ENCODE data around the gene CLNS1A. TPM values are rescaled to one million over a fixed set of nuclear protein-coding genes. Genes with fewer than 3 reads are reported as not detected.

The CLNS1A gene
- total RNA-seq, 1 donor from 2014 or later, result 70.3 TPM

DNA sequence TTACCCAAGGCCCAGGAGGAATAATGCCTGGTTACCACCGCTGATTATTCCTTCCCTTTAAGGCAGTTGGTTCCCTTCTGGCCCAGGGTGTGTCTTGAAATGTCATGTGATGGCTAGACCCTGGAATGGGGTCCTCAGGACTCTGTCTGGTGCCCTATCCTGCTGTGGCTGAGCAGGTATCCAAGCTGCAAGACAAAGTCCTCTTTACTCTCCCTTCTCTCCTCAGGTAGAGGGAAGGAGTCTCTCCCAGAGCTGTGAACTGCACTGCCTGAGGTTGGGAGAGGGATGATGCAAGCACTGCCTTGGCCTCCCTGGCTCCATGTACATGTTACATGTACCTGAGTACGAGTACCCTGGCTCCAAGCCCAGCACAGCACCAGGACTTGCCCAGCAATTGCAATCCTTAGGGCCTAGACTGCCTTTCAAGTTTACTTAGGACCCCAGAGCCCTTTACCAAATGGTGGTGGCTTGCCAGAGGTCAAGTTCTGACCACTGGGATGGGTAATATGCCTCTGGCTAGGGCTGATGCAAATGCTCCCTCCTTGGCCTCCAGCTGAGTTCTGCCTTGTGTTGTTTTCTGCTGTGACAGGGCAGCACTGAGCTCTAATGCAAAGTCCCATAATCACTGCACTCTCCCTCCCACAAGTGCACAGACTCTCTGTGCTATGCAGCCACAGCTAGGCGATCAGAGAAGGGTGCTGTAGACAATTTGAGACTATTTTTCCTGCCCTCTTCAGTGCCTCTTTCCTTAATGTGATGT lies 68.5 kb downstream of the CLNS1A start:
- Mint-ChIP-seq H3K27ac (ENCODE audit: unreplicated experiment) (no peak overlapping the region), H3K27me3 (ENCODE audit: low read depth) (peaks cover 1% of the 10 kb centered on the region), H3K9me3 (ENCODE audit: low read depth) (no peaks in the 10 kb centered on the region), H3K36me3 (ENCODE audit: low read depth) (peaks cover 2% of the 10 kb centered on the region), H3K4me3 (ENCODE audit: unreplicated experiment) (no peak overlapping the region), H3K4me1 (ENCODE audit: low read depth) (peaks cover 22% of the 10 kb centered on the region)
- TF ChIP-seq CTCF (IDR thresholded peaks at IDR 0.05), result no peak
- DNase-seq (ENCODE audit: low spot score), result no peak

GRCh38 chr11:77568306-77568705 lies 69.3 kb downstream of the CLNS1A start:
- Mint-ChIP-seq H3K36me3 (ENCODE audit: low read depth) (peaks cover 2% of the 10 kb centered on the region), H3K4me3 (ENCODE audit: unreplicated experiment) (no peak overlapping the region), H3K27ac (ENCODE audit: unreplicated experiment) (no peak overlapping the region), H3K27me3 (ENCODE audit: low read depth) (peaks cover 1% of the 10 kb centered on the region), H3K4me1 (ENCODE audit: low read depth) (peaks cover 22% of the 10 kb centered on the region), H3K9me3 (ENCODE audit: low read depth) (no peaks in the 10 kb centered on the region)
- no peak for TF ChIP-seq CTCF (IDR thresholded peaks at IDR 0.05)
- no peak for DNase-seq (ENCODE audit: low spot score)

Other genes starting within 250 kb of the CLNS1A start
- gene PAK1, start 163.7 kb downstream of the CLNS1A start, total RNA-seq, result 24.5 to 30.2 TPM (median 28.2 TPM) in 3 replicates
- 1.5 to 2.1 TPM (median 1.6 TPM) in 3 replicates for gene AQP11, start 47.8 kb downstream of the CLNS1A start, total RNA-seq
- 61.3 to 65.0 TPM (median 64.2 TPM) in 3 replicates for gene RSF1, start 182.9 kb upstream of the CLNS1A start, total RNA-seq
- 35.9 to 47.3 TPM (median 45.1 TPM) in 3 replicates for gene AAMDC, start 183.3 kb upstream of the CLNS1A start, total RNA-seq

Measured in chondrocyte (in vitro differentiated cells).